IMR-90 (cell line): ENCODE results near the gene ARFIP2. TPM values are rescaled to one million over a fixed set of nuclear protein-coding genes. Genes with fewer than 3 reads are reported as not detected.

ENCODE experiments used
- ATAC-seq: fragments of 200-7000 bp; cut with Tn5 transposase; 2 replicates; pipeline ENCODE4 v1.9.1; 2020; ENCODE audit warnings: low read depth, mild to moderate bottlenecking, moderate library complexity
- BruUV-seq: library from RNA; stranded (reverse); fragments of 400-500 nt; replicated peaks from 2 replicates; lab custom pipeline; 2021; lab: Mats Ljungman, UMichigan
- CTCF ChIA-PET: fragments of 300-600 bp; formaldehyde crosslinking; extraction: SDS; loops from one replicate; lab custom pipeline; 2021; ENCODE audit warnings: antibody characterized with exemption; lab: Yijun Ruan, JAX
- POLR2A ChIA-PET: fragments of 300-600 bp; sonication (Branson Sonifier 250); formaldehyde crosslinking; loops from one replicate; lab custom pipeline; 2022; ENCODE audit warnings: antibody characterized with exemption; ENCODE audit not compliant: unreplicated experiment; lab: Charles Lee
- DNase-seq: peaks from one replicate; pipeline ENCODE4 v3.0.0; 2013
- H2AFZ ChIP-seq: replicated peaks from 2 replicates; pipeline ENCODE3; 2013; ENCODE audit warnings: low read length, mild to moderate bottlenecking; ENCODE audit not compliant: poor library complexity
- H2AK5ac ChIP-seq: 2 replicates; pipeline ENCODE4 v1.6.1; 2013; ENCODE audit warnings: low read depth, low read length, inconsistent platforms
- H2AK9ac ChIP-seq: replicated peaks from 2 replicates; pipeline ENCODE3; 2013; ENCODE audit warnings: mild to moderate bottlenecking, low read depth, low read length, moderate library complexity; ENCODE audit not compliant: poor library complexity
- H2BK120ac ChIP-seq: 2 replicates; pipeline ENCODE4 v1.6.1; 2013; ENCODE audit warnings: low read depth, low read length, inconsistent platforms
- H2BK15ac ChIP-seq: 3 replicates; pipeline ENCODE4 v1.6.1; 2013; ENCODE audit warnings: low read depth, low read length, inconsistent platforms
- H2BK20ac ChIP-seq: 2 replicates; pipeline ENCODE4 v1.6.1; 2013; ENCODE audit warnings: low read depth, mild to moderate bottlenecking, inconsistent platforms, low read length, moderate library complexity
- H2BK5ac ChIP-seq: 2 replicates; pipeline ENCODE4 v1.6.1; 2013; ENCODE audit warnings: mild to moderate bottlenecking, low read depth, low read length, inconsistent platforms; ENCODE audit not compliant: poor library complexity, severe bottlenecking
- H3K14ac ChIP-seq: replicated peaks from 2 replicates; pipeline ENCODE4 v1.6.1; 2013; ENCODE audit warnings: low read depth, low read length, inconsistent platforms
- H3K18ac ChIP-seq: 2 replicates; pipeline ENCODE4 v1.6.1; 2013; ENCODE audit warnings: low read depth, low read length, control low read depth
- H3K23ac ChIP-seq: 2 replicates; pipeline ENCODE4 v1.6.1; 2013; ENCODE audit warnings: low read depth, low read length, inconsistent platforms
- H3K27ac ChIP-seq: 2 replicates; pipeline ENCODE4 v1.5.1; 2013; ENCODE audit warnings: mild to moderate bottlenecking, control low read depth, low read length; ENCODE audit not compliant: insufficient read depth
- H3K27me3 ChIP-seq: 2 replicates; pipeline ENCODE4 v1.6.1; 2013; ENCODE audit warnings: low read length; ENCODE audit not compliant: control insufficient read depth, insufficient read depth
- H3K36me3 ChIP-seq: 2 replicates; pipeline ENCODE4 v1.6.1; 2013; ENCODE audit warnings: low read length, mixed read lengths; ENCODE audit not compliant: control insufficient read depth, insufficient read depth
- H3K4ac ChIP-seq: 2 replicates; pipeline ENCODE4 v1.6.1; 2013; ENCODE audit warnings: low read depth, low read length, inconsistent platforms
- H3K4me1 ChIP-seq: 2 replicates; pipeline ENCODE4 v1.6.1; 2013; ENCODE audit warnings: low read length, mixed read lengths; ENCODE audit not compliant: control insufficient read depth, insufficient read depth
- H3K4me2 ChIP-seq: 2 replicates; pipeline ENCODE4 v1.6.1; 2013; ENCODE audit warnings: low read depth, mild to moderate bottlenecking, control low read depth, low read length, moderate library complexity
- H3K4me3 ChIP-seq: 2 replicates; pipeline ENCODE4 v1.5.1; 2013; ENCODE audit warnings: low read depth, mild to moderate bottlenecking, control low read depth, low read length, moderate library complexity; ENCODE audit not compliant: insufficient read depth
- H3K56ac ChIP-seq: 2 replicates; pipeline ENCODE4 v1.6.1; 2013; ENCODE audit warnings: low read length, inconsistent platforms; ENCODE audit not compliant: insufficient read depth; ENCODE audit errors: extremely low read depth
- H3K79me1 ChIP-seq, 2 experiments: 2 replicates each; pipeline ENCODE4 v1.6.1; 2013; ENCODE audit warnings: low read length in 2 of 2, inconsistent platforms in 1 of 2, low read depth in 1 of 2
- H3K9ac ChIP-seq: 2 replicates; pipeline ENCODE4 v1.6.1; 2013; ENCODE audit warnings: low read depth, low read length, control low read depth
- H3K9me1 ChIP-seq: 2 replicates; pipeline ENCODE4 v1.6.1; 2013; ENCODE audit warnings: low read length, inconsistent platforms; ENCODE audit not compliant: insufficient read depth
- H3K9me3 ChIP-seq: 2 replicates; pipeline ENCODE4 v1.6.1; 2013; ENCODE audit warnings: low read length; ENCODE audit not compliant: control insufficient read depth, insufficient read depth
- H4K20me1 ChIP-seq: 2 replicates; pipeline ENCODE4 v1.6.1; 2013; ENCODE audit warnings: low read length, inconsistent platforms; ENCODE audit not compliant: insufficient read depth
- H4K5ac ChIP-seq: 2 replicates; pipeline ENCODE4 v1.6.1; 2013; ENCODE audit warnings: mild to moderate bottlenecking, low read depth, low read length, control low read depth
- H4K8ac ChIP-seq, 2 experiments: 2 replicates each; pipeline ENCODE4 v1.6.1; 2013; ENCODE audit warnings: low read depth in 2 of 2, low read length in 2 of 2, control low read depth in 1 of 2, inconsistent platforms in 1 of 2
- H4K91ac ChIP-seq: 2 replicates; pipeline ENCODE4 v1.6.1; 2013; ENCODE audit warnings: low read depth, low read length, inconsistent platforms; ENCODE audit not compliant: insufficient read depth
- RAD21 ChIP-seq: IDR thresholded peaks from 2 replicates; pipeline ENCODE4 v1.6.1; 2012; ENCODE audit warnings: low read length, improper control_type of control experiment
- whole genome bisulfite sequencing, 2 experiments: methylation state at CpG; one replicate each; pipeline versions ENCODE4 v1.1.5 to v1.1.7; 2013; ENCODE audit warnings: missing lambda C conversion rate in 2 of 2; ENCODE audit not compliant: insufficient read length in 1 of 2; ENCODE audit errors: extremely low coverage in 2 of 2; 5-methylcytosine and 5-hydroxymethylcytosine counted together
- dilution Hi-C: fragments of 300-500 bp; cut with HindIII; formaldehyde crosslinking; loops from one replicate; pipeline ENCODE4 v1.14.3; 2018; ENCODE audit warnings: low sequenced_read_pairs; ENCODE audit not compliant: unreplicated experiment
- in situ Hi-C: fragments of 300-500 bp; cut with MboI; formaldehyde crosslinking; loops from 3 replicates; pipeline ENCODE4 v1.14.3; 2019; ENCODE audit warnings: low sequenced_read_pairs, inconsistent platforms, mixed read lengths
- intact Hi-C: fragments of 100-400 bp; cut with micrococcal nuclease; formaldehyde crosslinking; loops from 2 replicates; pipeline ENCODE4 v1.10.0; 2022
- polyA plus RNA-seq, 3 experiments: library from polyadenylated mRNA; depleted of rRNA; stranded (reverse); fragments of >200 nt; gene quantifications; 2 replicates each; pipeline ENCODE4 v1.2.3, GENCODE V29; 2012; ENCODE audit warnings: low replicate concordance in 1 of 3
- total RNA-seq: library from RNA; depleted of rRNA; stranded (reverse); fragments of >200 nt; gene quantifications from 2 replicates; pipeline ENCODE4 v1.2.3, GENCODE V29; 2012

ARFIP2 gene
- total and polyA plus RNA-seq, 2 of the 4 experiments (the other 2 are of a cell fraction), result 84.4 to 93.9 TPM

DNA sequence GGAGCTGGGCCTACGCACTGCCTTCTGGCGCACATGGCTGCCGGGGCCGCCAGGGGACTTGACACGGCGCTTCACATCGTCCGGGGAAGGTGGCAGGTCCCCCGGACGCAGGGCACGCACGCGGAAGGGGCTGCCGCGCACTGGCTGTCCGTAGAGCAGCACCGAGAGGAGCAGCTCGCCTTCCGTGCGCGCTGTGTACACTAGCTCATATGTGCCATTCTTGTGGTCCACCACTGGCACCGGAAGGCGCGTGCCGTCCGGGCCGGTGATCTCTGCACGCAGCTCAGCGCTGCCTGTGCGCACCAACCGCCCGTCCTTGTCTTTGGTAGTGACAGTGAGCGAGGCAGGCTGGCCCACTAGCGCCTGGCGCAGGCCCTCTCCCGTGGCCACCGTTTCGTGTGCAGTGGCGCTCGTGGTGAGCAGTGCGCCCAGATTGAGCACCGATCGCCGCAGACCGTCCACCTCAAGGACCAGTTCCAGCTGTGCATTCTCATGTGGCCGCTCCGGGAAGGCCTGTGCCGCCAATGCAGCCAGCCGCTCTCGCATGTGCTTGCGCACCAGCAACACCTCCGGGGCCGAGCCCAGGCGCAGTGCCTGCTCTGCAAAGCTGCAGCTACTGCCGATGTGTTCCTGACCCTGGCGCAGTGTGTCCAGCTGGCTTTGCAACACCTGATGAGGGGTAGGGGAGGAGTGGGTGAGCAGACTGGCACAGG is 24.6 kb downstream of the ARFIP2 start:
- no peaks in the 10 kb centered on the region for H3K27me3 ChIP-seq
- peaks cover 0 to 8% of the 10 kb centered on the region in 2 experiments; a peak in 2 of 4 replicates for H3K79me1 ChIP-seq
- H3K9ac ChIP-seq, result no peak overlapping the region
- no peak overlapping the region for H3K56ac ChIP-seq
- H2AK5ac ChIP-seq, result no peak overlapping the region
- H3K4me2 ChIP-seq, result no peak overlapping the region
- ChIA-PET CTCF (no interaction called here), POLR2A (no interaction called here)
- no peak overlapping the region for H2AFZ ChIP-seq
- H3K18ac ChIP-seq, result no peak overlapping the region
- no TSS peak for BruUV-seq
- H3K9me3 ChIP-seq, result no peaks in the 10 kb centered on the region
- DNase-seq, result no peak
- no peak overlapping the region for H3K27ac ChIP-seq
- no peak for ATAC-seq
- H3K4me1 ChIP-seq, result no peaks in the 10 kb centered on the region
- H3K4ac ChIP-seq, result no peak overlapping the region
- no peak overlapping the region for H3K23ac ChIP-seq
- WGBS, 2 experiments, result 94% methylated on average over 46 of the region's 56 CpGs; no CpG with 5 or more reads in 1 of the 2 experiments
- intact Hi-C loops, result no loop called here
- H4K20me1 ChIP-seq, result peaks cover 5% of the 10 kb centered on the region; the same call in 1 of the 2 replicates
- H2BK120ac ChIP-seq, result no peak overlapping the region
- no peak for TF ChIP-seq RAD21
- no peak overlapping the region for H3K14ac ChIP-seq
- H3K36me3 ChIP-seq, result peaks cover 53% of the 10 kb centered on the region
- in situ Hi-C loops, result no loop called here
- dilution Hi-C loops, result no loop called here
- H2BK15ac ChIP-seq, result no peak overlapping the region
- peaks cover 4% of the 10 kb centered on the region; the same call in 1 of the 2 replicates for H3K9me1 ChIP-seq
- H3K4me3 ChIP-seq, result no peak overlapping the region
- H4K8ac ChIP-seq, result no peak overlapping the region
- no peak overlapping the region for H4K91ac ChIP-seq
- H2AK9ac ChIP-seq, result no peak overlapping the region
- no peak overlapping the region for H4K5ac ChIP-seq
- no peak overlapping the region for H2BK20ac ChIP-seq
- no peak overlapping the region for H2BK5ac ChIP-seq
